OCI-LY1 (cell line): Measurements from ENCODE around the gene TET2.

Experiments used
- H2AFZ ChIP-seq: fragments of 200-600 bp; sonication (generic), shearing (Covaris generic); 2 replicates; pipeline ENCODE4 v1.6.0; 2014; ENCODE audit warnings: antibody characterized with exemption, mild to moderate bottlenecking, low read length
- H3F3A ChIP-seq: fragments of 200-600 bp; sonication (generic), shearing (Covaris generic); 2 replicates; pipeline ENCODE4 v1.6.0; 2014; ENCODE audit warnings: mild to moderate bottlenecking, antibody characterized with exemption, low read length, moderate library complexity; ENCODE audit not compliant: insufficient read depth
- H3K27ac ChIP-seq: fragments of 200-600 bp; sonication (generic); 2 replicates; pipeline ENCODE4 v1.5.1; 2014; ENCODE audit warnings: low read length, mixed run types, mild to moderate bottlenecking, low read depth; ENCODE audit not compliant: poor library complexity, severe bottlenecking
- H3K27me3 ChIP-seq: fragments of 200-600 bp; sonication (generic); 2 replicates; pipeline ENCODE4 v1.6.0; 2014; ENCODE audit warnings: antibody characterized with exemption, mild to moderate bottlenecking, low read length, moderate library complexity; ENCODE audit not compliant: insufficient read depth
- H3K36me3 ChIP-seq: fragments of 200-600 bp; sonication (generic); 2 replicates; pipeline ENCODE4 v1.6.1; 2014; ENCODE audit warnings: mild to moderate bottlenecking, antibody characterized with exemption, low read length, moderate library complexity, mixed read lengths; ENCODE audit not compliant: insufficient read depth
- H3K4me1 ChIP-seq: fragments of 200-600 bp; sonication (generic); 2 replicates; pipeline ENCODE4 v1.5.1; 2014; ENCODE audit warnings: mild to moderate bottlenecking, low read length, moderate library complexity; ENCODE audit not compliant: insufficient read depth, severe bottlenecking
- H3K4me2 ChIP-seq: fragments of 200-600 bp; sonication (generic), shearing (Covaris generic); 2 replicates; pipeline ENCODE4 v1.6.1; 2014; ENCODE audit warnings: low read length
- H3K4me3 ChIP-seq: fragments of 200-600 bp; sonication (generic); 2 replicates; pipeline ENCODE4 v1.5.1; 2014; ENCODE audit warnings: low read length, low read depth, mild to moderate bottlenecking, mixed read lengths; ENCODE audit not compliant: poor library complexity, severe bottlenecking
- H3K79me2 ChIP-seq: fragments of 200-600 bp; shearing (Covaris generic); 2 replicates; pipeline ENCODE4 v1.6.1; 2016; ENCODE audit warnings: mixed run types, low read length, mixed read lengths; ENCODE audit not compliant: insufficient read depth
- H3K9ac ChIP-seq: fragments of 200-600 bp; sonication (generic), shearing (Covaris generic); 2 replicates; pipeline ENCODE4 v1.6.1; 2014; ENCODE audit warnings: mild to moderate bottlenecking, low read length, mixed read lengths
- H3K9me2 ChIP-seq: fragments of 200-600 bp; sonication (generic), shearing (Covaris generic); 2 replicates; pipeline ENCODE4 v1.6.1; 2014; ENCODE audit warnings: low read depth, mild to moderate bottlenecking, low read length, mixed read lengths
- H3K9me3 ChIP-seq: fragments of 200-600 bp; shearing (Covaris generic); 2 replicates; pipeline ENCODE4 v1.6.1; 2014; ENCODE audit warnings: low read length, mixed read lengths
- H4K20me1 ChIP-seq: fragments of 200-600 bp; sonication (generic), shearing (Covaris generic); 2 replicates; pipeline ENCODE4 v1.6.0; 2016; ENCODE audit warnings: mild to moderate bottlenecking, low read length; ENCODE audit not compliant: insufficient read depth
- CTCF ChIP-seq: fragments of 200-600 bp; sonication (generic), shearing (Covaris generic); IDR thresholded peaks from 2 replicates; pipeline ENCODE4 v1.5.1; 2017; ENCODE audit warnings: mild to moderate bottlenecking, antibody characterized with exemption, low read length, moderate library complexity, mixed read lengths
- EZH2 ChIP-seq: fragments of 200-600 bp; sonication (generic), shearing (Covaris generic); IDR thresholded peaks from 2 replicates; pipeline ENCODE4 v1.8.0; 2017; ENCODE audit warnings: borderline replicate concordance, mixed run types, mild to moderate bottlenecking, antibody characterized with exemption, low read length, moderate library complexity, mixed read lengths

TET2 gene

GRCh38 chr4:105193536-105193935, 46.9 kb downstream of the TET2 start:
- no peaks in the 10 kb centered on the region for H3F3A ChIP-seq
- H3K9me3 ChIP-seq: no peaks in the 10 kb centered on the region
- H3K36me3 ChIP-seq: no peaks in the 10 kb centered on the region
- H3K4me1 ChIP-seq: peaks cover 23% of the 10 kb centered on the region
- no peaks in the 10 kb centered on the region for H3K9me2 ChIP-seq
- H4K20me1 ChIP-seq: no peaks in the 10 kb centered on the region
- no peak overlapping the region for H2AFZ ChIP-seq
- H3K27ac ChIP-seq: no peak overlapping the region
- no peak overlapping the region for H3K4me3 ChIP-seq
- no peaks in the 10 kb centered on the region for H3K79me2 ChIP-seq
- no peaks in the 10 kb centered on the region for H3K27me3 ChIP-seq
- TF ChIP-seq CTCF (no peak), EZH2 (no peak)
- H3K4me2 ChIP-seq: no peak overlapping the region
- H3K9ac ChIP-seq: no peak overlapping the region

DNA sequence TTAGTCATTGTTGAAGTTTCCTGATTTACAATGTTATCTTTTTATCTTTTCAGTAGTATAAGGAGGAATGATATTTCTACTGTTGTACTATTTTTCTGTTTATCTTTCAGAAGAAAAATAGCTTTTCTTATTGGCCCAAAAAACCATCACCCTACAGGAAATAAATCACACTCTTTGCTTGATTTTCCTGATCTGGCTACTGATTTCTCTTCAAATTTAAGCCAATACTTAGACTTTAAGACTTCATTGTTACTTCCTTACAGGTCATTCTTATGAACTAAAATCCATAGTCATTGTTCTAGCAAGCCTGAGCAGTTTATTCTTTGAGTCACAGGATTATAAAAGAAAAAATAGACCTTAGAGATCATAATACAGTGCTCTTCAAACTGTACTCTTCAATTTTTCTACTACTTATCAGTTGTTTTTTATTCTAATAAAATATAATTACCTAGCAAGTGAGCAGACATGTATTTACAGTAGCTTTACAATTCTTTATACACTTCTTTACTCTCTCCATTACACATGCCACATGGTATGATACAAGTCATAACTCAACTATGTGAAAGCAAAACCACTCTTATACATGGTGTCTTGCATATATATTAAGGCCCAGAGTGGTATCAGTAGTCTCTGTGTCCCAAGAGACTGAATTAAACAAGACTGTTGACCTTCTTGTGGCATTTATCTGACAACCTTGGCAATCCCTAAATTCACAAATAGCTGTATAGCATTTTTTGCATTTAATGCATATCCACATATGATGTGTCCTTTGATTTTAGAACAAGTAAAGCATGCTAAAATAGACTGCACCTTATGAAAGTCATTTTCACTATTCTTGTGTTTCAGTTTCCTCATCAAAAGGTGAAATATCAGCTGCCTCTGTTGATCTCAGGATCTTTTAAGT, 47.9 kb downstream of the TET2 start:
- Histone ChIP-seq H3K27ac (no peak overlapping the region), H3K9ac (no peak overlapping the region), H3K36me3 (no peaks in the 10 kb centered on the region), H2AFZ (no peak overlapping the region), H3K4me2 (no peak overlapping the region), H3K27me3 (no peaks in the 10 kb centered on the region), H3K79me2 (no peaks in the 10 kb centered on the region), H3F3A (no peaks in the 10 kb centered on the region), H3K4me1 (peaks cover 23% of the 10 kb centered on the region), H4K20me1 (no peaks in the 10 kb centered on the region), H3K4me3 (no peak overlapping the region), H3K9me2 (no peaks in the 10 kb centered on the region), H3K9me3 (no peaks in the 10 kb centered on the region)
- TF ChIP-seq CTCF (no peak), EZH2 (no peak)

- Histone ChIP-seq H3K79me2 (no peaks in the 10 kb centered on the region), H2AFZ (no peak overlapping the region), H3K4me3 (no peak overlapping the region), H3K27me3 (no peaks in the 10 kb centered on the region), H3K9me2 (no peaks in the 10 kb centered on the region), H3K4me1 (peaks cover 20% of the 10 kb centered on the region), H3K9me3 (no peaks in the 10 kb centered on the region), H3K4me2 (no peak overlapping the region; the same call in 1 of the 2 replicates), H3K9ac (no peak overlapping the region), H3K36me3 (no peaks in the 10 kb centered on the region), H4K20me1 (no peaks in the 10 kb centered on the region), H3F3A (no peaks in the 10 kb centered on the region), H3K27ac (no peak overlapping the region)
- TF ChIP-seq CTCF (peak; percentile 22), EZH2 (no peak)
Observed at GRCh38 chr4:105196523-105197145, 50.0 kb downstream of the TET2 start.
